Right lung (tissue), 5 donors: ENCODE data around the gene BANP. TPM values are rescaled to one million over a fixed set of nuclear protein-coding genes. Genes with fewer than 3 reads are reported as not detected.
"Not testable (repeated sequence)": the region's sequence is repeated elsewhere in the genome, so short reads cannot be mapped to it uniquely, and the experiment has no call there.

Source experiments
- DNase-seq, 2 donors: peaks; one replicate each; pipeline ENCODE4 v3.0.0-alpha.2; 2013
- polyA plus RNA-seq, 5 donors: library from polyadenylated mRNA; unstranded; fragments of 120-200 nt; gene quantifications; one replicate each; pipeline versions ENCODE4 v1.2.1 to v1.2.3, GENCODE V29; 2013; ENCODE audit warnings: inconsistent platforms in 1 of 5, low replicate concordance in 1 of 5; ENCODE audit not compliant: insufficient read length in 5 of 5, insufficient read depth in 1 of 5

Gene BANP
- polyA plus RNA-seq, 5 donors: 18.3 to 27.2 (median 26.3) TPM

DNA sequence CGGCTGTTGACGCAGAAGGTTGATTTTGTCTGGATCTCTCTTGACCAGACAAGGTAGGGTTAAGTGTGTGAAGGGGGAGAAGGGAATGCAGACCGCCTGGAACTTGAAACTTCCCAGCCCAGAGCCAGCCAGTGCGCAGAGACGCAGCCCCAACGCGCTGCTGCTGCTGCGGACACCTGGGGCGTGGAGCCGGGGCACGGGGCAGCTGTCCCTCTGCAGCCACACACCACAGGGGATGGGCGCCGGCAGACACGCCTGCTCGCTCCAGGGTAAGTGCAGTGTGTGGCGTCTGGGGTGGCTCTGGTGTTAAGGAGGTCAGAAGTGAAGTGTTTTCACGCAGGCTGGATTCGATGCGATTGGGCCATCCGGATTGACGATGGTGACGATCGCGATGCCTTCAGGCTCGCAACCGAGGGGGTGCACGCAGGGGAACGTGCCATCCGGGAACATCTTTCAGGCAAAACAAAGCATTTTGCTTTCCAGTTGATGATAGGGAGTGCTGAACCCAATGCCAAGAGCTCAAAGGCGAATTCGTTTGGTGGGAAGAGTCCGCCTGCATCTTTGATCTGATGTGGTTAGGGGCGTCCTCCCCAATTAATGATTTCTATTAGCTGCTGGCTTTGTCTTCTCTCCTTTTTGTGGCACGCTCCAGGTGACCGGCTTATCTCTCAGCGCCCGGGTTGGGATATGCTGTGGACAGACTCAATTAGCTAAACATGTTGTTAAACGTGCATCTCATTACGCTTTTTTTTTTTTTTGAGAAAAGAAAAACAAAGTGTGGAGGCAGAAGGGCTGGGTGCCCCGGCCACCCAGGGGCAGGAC, 149.8 kb downstream of the BANP start:
- not testable (repeated sequence) for DNase-seq

DNA sequence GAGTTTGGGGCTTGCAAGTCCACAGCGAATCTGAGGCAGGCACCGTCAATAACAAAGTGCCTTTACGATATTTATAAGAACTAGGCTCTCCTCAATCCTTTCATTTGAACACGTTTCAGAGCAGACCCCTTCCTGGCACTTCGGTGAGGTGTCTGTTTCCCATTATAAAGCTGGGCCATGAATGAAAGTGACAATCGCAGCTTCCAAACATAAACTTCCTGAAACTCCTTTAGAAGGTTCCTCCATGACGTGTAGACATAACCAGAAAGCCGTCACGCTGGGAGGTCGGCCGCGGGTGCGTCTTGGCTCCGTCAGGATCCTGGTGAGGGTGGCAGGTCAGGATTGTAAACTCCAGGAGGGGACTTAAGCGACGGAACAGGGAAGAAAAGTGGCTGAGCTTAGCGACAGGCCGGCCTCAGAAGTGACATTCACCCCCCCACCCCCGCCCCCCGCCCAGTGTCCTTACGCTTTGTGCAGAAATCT, 150.4 kb downstream of the BANP start:
- DNase-seq: not testable (repeated sequence)

DNA sequence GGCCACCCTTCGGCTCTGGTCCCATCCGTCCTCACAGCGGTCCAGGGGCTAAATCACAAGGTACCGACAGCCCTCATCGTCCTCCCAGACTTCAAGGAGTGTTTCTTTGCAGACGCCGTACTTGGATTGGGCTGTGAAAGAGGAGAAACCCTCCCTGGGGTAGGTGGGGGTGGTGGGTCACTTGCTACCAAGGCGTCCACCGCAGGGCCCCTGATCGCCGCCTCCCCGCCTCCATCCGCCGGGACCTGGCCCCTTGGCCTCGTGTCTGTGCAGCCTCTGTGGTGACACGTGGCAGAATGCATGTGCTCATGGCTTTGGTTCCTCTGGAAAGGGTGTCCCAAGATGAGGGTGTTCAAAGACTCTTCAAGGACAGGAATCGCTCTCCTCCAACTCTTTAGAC, 151.4 kb downstream of the BANP start:
- DNase-seq: no peak

DNA sequence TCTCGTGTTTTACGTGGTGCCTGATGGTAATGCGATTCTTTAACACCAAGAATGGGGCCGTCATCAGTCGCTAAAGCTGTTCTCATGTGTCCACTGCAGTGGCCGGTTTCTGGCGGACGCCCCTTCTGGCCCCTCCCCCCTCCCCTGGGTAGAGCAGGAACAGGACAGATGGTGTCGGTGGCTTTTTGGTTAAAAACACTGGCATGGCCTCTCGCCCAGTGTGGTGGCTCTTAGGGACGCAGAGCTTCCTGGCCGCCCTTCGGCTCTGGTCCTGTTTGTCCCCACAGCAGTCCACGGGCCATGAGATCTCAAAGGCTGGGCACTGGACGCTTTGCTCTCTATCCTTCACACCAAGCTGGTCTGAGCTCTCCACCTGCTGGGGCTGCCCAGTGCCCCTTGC, 151.8 kb downstream of the BANP start:
- DNase-seq: no peak

DNA sequence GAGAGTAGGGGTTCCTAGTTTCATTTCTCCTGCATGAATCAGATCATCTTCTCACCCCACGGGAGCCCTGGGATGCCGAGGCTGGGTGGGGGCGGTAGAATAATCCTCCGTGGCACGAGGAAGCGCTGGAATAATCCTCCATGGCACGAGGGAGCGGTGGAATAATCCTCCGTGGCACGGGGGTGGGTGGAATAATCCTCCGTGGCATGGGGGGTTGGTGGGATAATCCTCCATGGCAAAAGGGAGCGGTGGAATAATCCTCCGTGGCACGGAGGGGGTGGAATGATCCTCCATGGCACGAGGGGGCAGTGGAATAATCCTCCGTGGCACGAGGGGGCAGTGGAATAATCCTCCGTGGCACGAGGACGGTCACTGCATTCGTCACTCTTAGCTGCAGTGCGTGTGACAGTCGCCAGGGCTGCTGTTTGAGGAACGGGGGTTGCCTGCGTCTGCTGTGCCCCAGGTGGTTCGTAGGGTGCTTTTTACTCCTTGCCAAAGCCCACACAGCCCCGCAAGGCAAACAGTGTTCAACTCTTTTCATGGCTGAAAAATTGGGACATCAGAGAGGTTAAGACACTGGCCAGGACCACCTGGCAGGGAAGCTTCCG, 152.5 kb downstream of the BANP start:
- no peak for DNase-seq

DNA sequence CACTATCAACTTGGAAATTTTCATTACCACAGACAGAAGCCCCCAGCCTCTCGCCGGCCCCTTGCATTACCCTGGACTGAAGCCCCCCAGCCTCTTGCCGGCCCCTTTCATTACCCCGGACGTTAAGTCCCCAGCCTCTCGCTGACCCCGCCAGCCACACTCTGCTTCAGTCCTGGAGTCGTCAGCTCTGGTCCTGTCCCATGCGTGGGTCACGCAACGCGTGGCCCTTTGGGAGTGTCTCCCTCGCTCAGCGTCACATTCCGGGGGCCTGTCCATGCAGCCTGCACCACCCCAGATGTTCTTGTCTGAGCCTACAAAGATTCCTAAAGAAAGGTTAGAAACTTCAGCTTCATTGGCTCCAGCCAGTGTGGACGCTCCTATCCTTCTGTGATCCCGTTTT, 153.1 kb downstream of the BANP start:
- DNase-seq: not testable (repeated sequence)

DNA sequence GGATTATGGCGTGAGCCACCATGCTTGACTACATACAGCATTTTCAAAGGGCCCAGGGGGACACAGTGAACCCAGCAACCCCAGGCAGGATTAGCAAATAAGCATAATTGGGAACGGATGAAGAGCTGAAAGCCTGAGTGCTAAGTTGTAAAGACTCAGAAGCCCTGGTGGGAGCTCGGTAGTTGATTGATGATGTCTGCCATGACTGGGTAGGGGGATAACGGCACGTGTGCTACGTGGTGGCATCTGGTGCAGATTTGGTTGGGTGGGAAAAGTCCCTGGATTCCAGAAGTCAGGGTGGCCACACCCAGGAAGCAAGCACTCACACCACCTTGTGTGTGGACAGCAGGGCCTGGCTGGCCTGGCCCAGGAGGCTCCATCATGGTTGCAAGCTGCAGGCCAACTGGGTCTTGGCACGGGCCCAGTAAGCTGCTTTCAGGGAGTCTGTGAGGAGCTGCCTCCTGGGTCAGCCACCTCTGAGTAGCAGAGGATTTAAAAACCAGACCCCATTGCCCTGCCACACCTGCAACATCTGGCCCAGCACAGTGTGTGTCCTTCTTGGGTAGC, 154.4 kb downstream of the BANP start:
- not testable (repeated sequence) for DNase-seq

DNA sequence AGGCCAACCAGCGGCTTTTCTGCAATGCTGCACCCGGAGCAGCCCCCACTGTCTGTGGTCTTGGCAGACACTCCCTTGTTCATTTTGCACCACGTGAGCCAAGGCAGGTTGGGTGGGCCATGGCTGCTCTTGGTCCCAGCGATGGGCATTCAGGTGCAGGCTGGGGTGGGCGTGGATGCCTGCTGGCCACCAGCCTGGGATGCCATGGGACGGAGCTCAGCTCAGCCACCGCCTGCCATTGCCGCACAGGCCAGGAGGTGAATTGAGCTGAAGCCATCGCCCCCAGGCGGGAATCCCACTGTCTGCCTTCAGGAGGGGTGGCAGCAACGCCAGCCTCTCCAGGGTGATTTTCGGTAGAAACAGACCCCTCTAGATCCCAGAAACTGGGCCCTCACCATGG, 155.3 kb downstream of the BANP start:
- DNase-seq: not testable (repeated sequence)

DNA sequence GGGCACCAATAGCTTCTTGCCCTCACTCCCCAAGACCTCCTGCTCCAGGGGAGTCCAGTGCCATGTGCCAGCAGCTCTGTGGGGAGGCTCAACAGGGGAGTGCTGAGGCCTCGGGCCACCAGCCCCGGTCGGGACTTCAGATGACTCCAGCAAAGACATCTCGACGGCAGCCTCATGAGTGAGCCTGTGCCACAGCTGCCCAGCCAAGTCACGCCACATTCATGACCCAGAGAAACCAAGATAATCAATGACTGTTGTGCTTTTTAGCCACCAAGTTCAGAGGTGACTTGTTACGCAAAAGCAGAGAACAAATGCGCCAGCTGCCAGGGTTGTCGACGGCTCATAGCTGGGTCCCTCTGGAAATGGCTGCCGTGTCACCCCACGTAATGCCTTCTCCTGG, 157.5 kb downstream of the BANP start:
- no peak for DNase-seq

DNA sequence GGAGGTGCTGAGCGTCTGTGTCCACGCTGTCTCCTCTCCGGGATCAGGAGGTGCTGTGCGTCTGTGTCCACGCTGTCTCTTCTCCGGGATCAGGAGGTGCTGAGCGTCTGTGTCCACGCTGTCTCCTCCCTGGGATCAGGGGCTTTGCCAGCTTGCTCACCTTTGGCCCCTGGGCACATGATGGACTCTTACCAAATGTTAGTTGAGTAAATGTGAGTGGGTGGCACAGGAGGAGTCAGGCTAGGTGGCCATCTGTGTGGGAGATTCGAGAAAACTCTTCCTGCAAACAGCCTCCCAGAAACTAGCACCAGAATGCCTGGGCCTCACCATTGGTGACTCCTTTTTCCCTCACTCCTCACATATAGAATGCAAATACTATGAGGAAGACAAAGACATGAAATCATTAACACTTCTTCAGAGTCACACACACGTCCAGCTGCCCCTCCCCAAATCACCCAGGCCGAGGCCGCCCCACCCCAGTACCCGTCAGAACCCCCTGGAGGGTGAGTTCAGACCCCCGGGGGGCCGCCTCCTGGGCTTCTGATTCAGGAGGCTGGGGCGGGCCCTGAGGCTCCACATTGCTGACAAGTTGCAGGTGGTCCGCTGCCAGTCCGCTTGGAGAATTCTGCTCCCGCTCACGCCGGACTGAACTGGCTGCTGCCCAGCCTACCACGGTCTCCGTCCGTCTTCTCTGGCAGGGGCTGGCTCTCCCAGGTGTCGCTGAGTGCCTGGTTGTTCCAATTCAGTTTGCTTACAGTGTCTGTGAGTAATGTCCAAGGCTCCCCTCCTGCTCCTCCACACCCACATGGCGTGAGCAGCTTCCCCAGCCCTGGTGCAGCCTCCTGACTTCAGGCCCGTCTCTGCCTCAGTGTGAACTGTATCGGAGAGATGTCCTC, 158.7 kb downstream of the BANP start:
- not testable (repeated sequence) for DNase-seq

DNA sequence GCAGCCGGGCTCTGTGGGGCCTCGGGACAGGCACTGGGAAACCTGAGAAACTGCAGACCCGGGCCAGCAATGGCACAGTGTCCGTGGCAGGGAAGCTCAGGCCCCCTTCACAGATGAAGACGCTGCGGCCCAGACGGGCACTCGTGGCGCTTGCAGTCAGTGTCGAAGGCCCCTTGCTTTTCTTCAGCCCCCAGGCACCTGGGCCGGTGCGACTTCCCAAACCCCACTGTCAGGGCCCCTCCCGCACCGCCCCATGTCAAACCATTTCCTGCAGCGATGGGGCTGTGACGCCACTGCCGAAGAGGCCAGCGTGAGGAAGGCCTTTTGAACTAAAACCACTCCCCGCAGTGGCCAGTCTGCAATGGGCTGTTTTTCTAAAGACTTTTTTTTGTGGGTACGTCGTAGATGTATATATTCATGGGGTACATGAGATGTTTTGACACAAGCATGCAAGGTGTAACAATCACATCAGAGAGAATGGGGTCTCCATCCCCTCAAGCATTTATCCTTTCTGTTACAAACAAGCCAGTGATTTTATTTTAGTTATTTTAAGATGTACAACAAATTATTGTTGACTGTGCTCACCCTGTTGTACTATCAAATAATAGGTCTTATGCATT, 159.8 kb downstream of the BANP start:
- not testable (repeated sequence) for DNase-seq

DNA sequence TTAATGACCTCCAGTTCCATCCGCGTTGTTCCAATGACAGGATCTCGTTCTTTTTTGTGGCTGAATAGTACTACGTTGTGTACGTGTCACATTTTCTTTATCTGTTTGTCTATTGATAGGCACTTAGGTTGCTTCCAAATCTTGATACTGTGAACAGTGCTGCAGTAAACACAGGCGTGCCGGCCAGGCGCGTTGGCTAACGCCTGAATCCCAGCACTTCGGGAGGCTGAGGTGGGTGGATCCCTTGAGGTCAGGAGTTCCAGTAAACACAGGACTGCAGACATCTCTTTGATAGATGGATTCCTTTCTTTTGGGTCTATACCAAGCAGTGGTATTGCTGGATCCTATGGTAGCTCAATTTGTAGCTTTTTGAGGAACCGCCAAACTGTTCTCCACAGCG, 160.7 kb downstream of the BANP start:
- DNase-seq: not testable (repeated sequence)

DNA sequence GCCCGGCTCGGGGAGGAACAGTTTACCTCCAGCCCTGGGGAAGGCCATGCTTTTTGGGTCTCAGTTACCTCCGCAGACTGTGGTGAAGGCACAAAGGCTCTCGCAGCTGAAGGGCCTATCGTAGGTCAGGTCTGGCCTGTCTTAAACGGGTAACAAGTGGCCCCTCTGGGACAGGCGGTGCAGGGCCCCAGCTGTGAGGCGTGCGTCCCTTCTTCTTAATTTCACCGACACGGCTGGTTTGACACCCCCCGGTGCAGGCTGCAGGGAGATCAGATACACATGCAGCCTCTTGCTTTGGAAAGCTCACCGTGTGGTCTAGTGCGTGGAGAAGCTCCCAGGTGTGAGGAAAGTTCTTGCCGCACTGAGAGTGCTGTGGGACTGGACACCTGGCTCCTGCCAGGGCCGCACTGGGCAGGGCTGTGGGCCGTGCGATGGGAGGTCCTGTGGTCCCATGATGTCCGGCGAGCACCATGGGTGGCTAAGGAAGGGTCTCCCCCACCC, 162.4 kb downstream of the BANP start:
- no peak for DNase-seq

DNA sequence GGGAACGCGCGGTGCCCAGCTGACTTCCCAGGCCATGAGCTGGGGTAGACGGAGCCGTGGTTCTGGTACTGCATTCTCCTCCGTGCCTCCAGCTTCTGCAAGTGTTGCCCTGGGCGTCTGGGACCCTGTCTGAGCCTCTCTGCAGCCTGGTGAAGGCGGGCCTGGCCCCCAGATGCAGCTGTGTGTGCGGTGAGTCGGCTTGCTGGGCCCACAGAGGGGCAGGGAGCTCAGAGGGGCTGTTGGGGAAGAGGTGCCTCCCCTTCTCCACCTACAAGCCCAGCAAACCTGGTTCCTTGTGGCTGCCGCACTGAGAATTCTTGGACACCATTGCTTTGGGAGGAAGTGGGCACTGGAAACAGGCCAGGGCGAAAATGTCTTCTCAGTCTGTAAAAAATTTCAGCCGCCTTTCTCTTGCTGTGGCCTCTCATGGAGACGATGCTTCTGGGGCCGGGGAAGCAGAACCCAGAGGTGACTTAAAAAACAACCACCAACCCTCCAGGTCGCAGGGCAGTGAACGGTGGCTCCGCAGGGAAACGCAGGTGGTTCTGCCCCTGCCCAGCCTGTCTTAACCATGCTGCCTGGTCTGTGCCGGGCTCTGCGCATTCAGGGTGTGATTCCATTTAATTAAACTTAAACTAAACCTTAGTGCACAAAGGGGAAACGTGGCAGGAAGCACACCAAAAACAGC, 163.5 kb downstream of the BANP start:
- DNase-seq: not testable (repeated sequence)

DNA sequence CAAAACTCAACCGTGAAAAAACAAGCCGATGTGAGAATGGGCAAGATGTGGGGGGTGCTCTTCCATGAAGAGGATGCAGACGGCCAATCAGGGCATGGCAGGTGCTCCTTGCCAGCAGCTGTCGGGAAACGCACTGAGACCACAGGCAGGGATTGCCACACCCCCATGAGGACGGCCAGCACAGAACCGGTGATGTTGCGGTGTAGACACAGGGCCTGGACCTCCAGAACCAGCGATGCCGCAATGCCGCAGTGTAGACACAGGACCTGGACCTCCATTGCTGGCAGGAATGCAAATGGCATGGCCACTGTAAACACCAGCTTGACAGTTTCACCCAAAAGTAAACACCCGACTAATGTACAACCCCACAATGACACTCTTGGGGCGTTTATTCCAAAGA, 164.9 kb downstream of the BANP start:
- no peak for DNase-seq

DNA sequence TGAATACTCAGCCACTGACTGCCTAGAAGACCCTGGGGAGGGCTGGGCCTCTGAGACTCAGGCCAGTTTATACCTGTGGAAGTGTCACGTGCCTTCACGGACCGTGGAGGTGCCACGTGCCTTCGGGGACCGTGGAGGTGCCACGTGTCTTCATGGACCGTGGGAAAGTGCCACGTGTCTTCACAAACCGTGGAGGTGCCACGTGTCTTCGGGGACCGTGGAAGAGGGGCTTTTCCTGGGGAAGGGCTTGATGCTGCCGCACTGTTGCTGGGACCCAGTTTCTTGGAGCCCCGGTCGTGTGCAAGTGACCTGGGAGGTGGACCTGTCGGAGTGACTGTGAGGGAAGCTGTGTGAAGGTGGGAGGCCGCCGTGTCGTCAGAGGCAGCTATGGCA, 166.2 kb downstream of the BANP start:
- DNase-seq: no peak

DNA sequence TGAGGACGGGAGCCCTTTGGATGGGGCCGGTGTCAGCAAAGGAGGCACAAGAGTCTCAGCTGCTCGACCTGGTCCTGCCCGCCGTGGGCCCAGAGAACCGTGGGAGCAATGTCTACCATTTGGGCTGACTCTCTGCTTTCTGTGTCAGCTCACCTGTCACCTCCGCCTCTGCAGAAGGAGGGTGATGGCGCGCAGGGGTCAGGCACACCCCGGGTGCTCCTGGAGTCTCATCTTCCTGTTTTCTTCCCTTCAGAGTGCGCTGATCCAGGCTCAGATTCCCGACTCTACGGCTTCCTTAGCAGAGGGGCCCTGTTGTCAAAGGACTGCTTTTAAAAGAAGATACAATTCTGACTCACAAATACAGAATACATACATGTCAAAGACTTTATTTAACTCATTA, 167.1 kb downstream of the BANP start:
- no peak for DNase-seq

DNA sequence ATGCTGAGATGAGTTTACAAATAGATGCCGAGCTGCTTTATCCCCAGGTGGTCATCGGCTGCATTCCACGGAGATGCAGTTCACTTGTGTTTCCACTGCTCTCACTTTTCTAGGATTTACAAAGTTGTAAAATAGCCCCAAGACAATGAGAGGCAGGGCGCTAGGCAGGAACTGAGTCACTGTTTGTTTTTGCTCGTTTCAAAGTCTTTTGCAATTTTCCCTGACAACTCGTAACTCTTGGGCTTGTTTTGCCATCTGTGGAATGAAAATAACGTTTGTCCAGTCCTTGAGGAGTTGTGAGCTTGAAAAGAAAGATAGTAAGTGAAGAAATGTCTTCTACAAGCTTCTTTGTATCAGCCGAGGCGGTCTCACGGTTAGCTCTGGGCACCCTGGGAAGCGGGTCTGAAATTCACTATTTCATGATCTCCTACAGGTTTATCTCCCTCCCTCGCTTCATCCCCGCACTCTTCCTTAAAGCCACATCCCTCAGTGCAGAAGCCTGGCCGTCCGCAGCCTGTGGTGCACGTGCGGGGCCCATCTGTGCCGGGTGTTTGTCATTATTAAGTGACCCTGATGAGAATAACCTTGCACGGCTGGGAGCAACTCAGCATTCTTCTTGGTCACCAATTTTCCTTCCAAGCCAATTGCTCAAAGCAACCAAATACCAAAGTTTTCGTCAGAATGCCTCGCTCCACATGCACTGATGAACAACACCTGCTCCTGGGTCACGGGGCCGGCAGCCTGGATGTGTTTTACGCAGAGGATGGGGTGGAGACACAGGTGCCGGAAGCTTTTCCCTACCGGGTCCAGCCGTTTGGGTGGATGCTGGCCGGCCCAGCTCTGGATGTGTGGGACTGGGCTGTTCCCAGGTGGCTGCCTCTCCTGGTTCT, 167.9 kb downstream of the BANP start:
- DNase-seq: not testable (repeated sequence)
